Natural killer cell (primary cell): ENCODE measurements around the gene SPSB4. TPM values are rescaled to one million over a fixed set of nuclear protein-coding genes. Genes with fewer than 3 reads are reported as not detected.

ENCODE experiments used
- ATAC-seq, 3 donors: fragments of 150-1000 bp in 2 of 3; fragments of 200-7000 bp in 1 of 3; cut with Tn5 transposase; 1 replicate in 1 of 3; 2 replicates in 2 of 3; pipeline ENCODE4 v1.10.0; 2021; ENCODE audit warnings: mild to moderate bottlenecking in 2 of 3, moderate library complexity in 2 of 3
- DNase-seq, 2 donors: peaks; one replicate each; pipeline versions ENCODE4 v3.0.0 to v3.0.0-alpha.2; 2013 to 2021; ENCODE audit warnings: mixed read lengths in 1 of 2
- H3K27ac ChIP-seq: one replicate; pipeline ENCODE4 v1.5.1; 2013; ENCODE audit warnings: mild to moderate bottlenecking, low read length
- H3K27me3 ChIP-seq: one replicate; pipeline ENCODE4 v1.6.1; 2013; ENCODE audit warnings: low read length; ENCODE audit not compliant: control insufficient read depth, insufficient read depth
- H3K36me3 ChIP-seq: one replicate; pipeline ENCODE4 v1.6.1; 2013; ENCODE audit warnings: low read length; ENCODE audit not compliant: control insufficient read depth, insufficient read depth
- H3K4me1 ChIP-seq: one replicate; pipeline ENCODE4 v1.6.1; 2013; ENCODE audit warnings: low read length; ENCODE audit not compliant: control insufficient read depth, insufficient read depth
- H3K4me3 ChIP-seq: one replicate; pipeline ENCODE4 v1.5.1; 2013; ENCODE audit warnings: low read length
- H3K9me3 ChIP-seq: one replicate; pipeline ENCODE4 v1.6.1; 2013; ENCODE audit warnings: low read length; ENCODE audit not compliant: control insufficient read depth, insufficient read depth
- H3K27ac Mint-ChIP-seq, 2 donors: one replicate each; pipeline ENCODE4 v1.8.0; 2022; ENCODE audit warnings: mild to moderate bottlenecking in 2 of 2, mixed read lengths in 2 of 2, moderate library complexity in 1 of 2
- H3K27me3 Mint-ChIP-seq, 2 donors: one replicate each; pipeline ENCODE4 v1.8.0; 2022; ENCODE audit warnings: low read depth in 2 of 2, mixed read lengths in 2 of 2
- H3K36me3 Mint-ChIP-seq: one replicate; pipeline ENCODE4 v1.8.0; 2022; ENCODE audit warnings: mixed read lengths
- H3K4me1 Mint-ChIP-seq, 2 donors: one replicate each; pipeline ENCODE4 v1.8.0; 2022; ENCODE audit warnings: mixed read lengths in 2 of 2
- H3K4me3 Mint-ChIP-seq: one replicate; pipeline ENCODE4 v1.8.0; 2022; ENCODE audit warnings: mild to moderate bottlenecking, moderate library complexity, mixed read lengths
- H3K9me3 Mint-ChIP-seq, 2 donors: one replicate each; pipeline ENCODE4 v1.8.0; 2022; ENCODE audit warnings: mixed read lengths in 2 of 2
- CTCF ChIP-seq: fragments of 200-600 bp; IDR thresholded peaks from one replicate; pipeline ENCODE4 v1.8.0; 2022; ENCODE audit warnings: antibody characterized with exemption
- WGBS: methylation state at CpG from one replicate; pipeline ENCODE4 v1.1.7; 2013; ENCODE audit warnings: missing lambda C conversion rate; ENCODE audit not compliant: insufficient coverage; 5-methylcytosine and 5-hydroxymethylcytosine counted together
- intact Hi-C: fragments of 100-400 bp; cut with micrococcal nuclease; formaldehyde crosslinking; loops from one replicate; pipeline ENCODE4 v1.14.2; 2022
- total RNA-seq, 4 donors: library from RNA; stranded (reverse); fragments of 120-200 nt in 1 of 4; gene quantifications; one replicate each; pipeline versions ENCODE4 v1.2.3 to v1.2.4, GENCODE V29; 2013 to 2022

Gene SPSB4
- total RNA-seq, 3 donors from 2014 or later (not counting 1 experiment from before 2014, with no cell fraction given): not detected

- ATAC-seq: no peak
- H3K27ac Mint-ChIP-seq: no peak overlapping the region
- TF ChIP-seq CTCF: no peak
Measured at GRCh38 chr3:141071681-141072260, 20.6 kb downstream of the SPSB4 start.

GRCh38 chr3:141072950-141073349 lies 21.8 kb downstream of the SPSB4 start:
- Histone ChIP-seq H3K27ac (no peak overlapping the region), H3K36me3 (no peaks in the 10 kb centered on the region), H3K9me3 (no peaks in the 10 kb centered on the region), H3K4me3 (no peak overlapping the region), H3K4me1 (peaks cover 6% of the 10 kb centered on the region), H3K27me3 (no peaks in the 10 kb centered on the region)
- ATAC-seq: no peak
- intact Hi-C loops: no loop called here
- H3K9me3 Mint-ChIP-seq: no peaks in the 10 kb centered on the region
- H3K4me3 Mint-ChIP-seq: no peak overlapping the region
- no peaks in the 10 kb centered on the region for H3K27me3 Mint-ChIP-seq
- peaks cover 13 to 17% of the 10 kb centered on the region in 2 donors for H3K4me1 Mint-ChIP-seq
- 97% methylated on average over 4 of the region's 5 CpGs for WGBS
- no peak for DNase-seq
- H3K36me3 Mint-ChIP-seq: no peaks in the 10 kb centered on the region
- TF ChIP-seq CTCF: no peak
- H3K27ac Mint-ChIP-seq: no peak overlapping the region

More at GRCh38 chr3:141071681-141072260, 20.6 kb downstream of the SPSB4 start:
- Histone ChIP-seq H3K27ac (no peak overlapping the region), H3K9me3 (no peaks in the 10 kb centered on the region), H3K4me3 (no peak overlapping the region), H3K36me3 (no peaks in the 10 kb centered on the region), H3K4me1 (no peaks in the 10 kb centered on the region), H3K27me3 (no peaks in the 10 kb centered on the region)
- Mint-ChIP-seq H3K4me3 (no peak overlapping the region), H3K4me1 (peaks cover 4 to 8% of the 10 kb centered on the region in 2 donors), H3K36me3 (no peaks in the 10 kb centered on the region), H3K9me3 (no peaks in the 10 kb centered on the region), H3K27me3 (no peaks in the 10 kb centered on the region)
- WGBS: 91% methylated on average over 12 of the region's 12 CpGs
- intact Hi-C loops: no loop called here
- DNase-seq: no peak

- H3K4me3 ChIP-seq: no peak overlapping the region
- no peaks in the 10 kb centered on the region for H3K9me3 ChIP-seq
- no peaks in the 10 kb centered on the region for H3K27me3 ChIP-seq
- H3K27ac ChIP-seq: no peak overlapping the region
- DNase-seq (no peak), ATAC-seq (no peak)
- Mint-ChIP-seq H3K36me3 (no peaks in the 10 kb centered on the region), H3K4me3 (no peak overlapping the region), H3K27me3 (no peaks in the 10 kb centered on the region), H3K9me3 (no peaks in the 10 kb centered on the region), H3K4me1 (peaks cover 13 to 17% of the 10 kb centered on the region in 2 donors), H3K27ac (no peak overlapping the region)
- 83% methylated on average over 2 of the region's 2 CpGs for WGBS
- peaks cover 6% of the 10 kb centered on the region for H3K4me1 ChIP-seq
- TF ChIP-seq CTCF: no peak
- H3K36me3 ChIP-seq: no peaks in the 10 kb centered on the region
- intact Hi-C loops: no loop called here
Measured at GRCh38 chr3:141073580-141073979, 22.4 kb downstream of the SPSB4 start.

GRCh38 chr3:141074529-141074928 lies 23.4 kb downstream of the SPSB4 start:
- no peaks in the 10 kb centered on the region for H3K9me3 Mint-ChIP-seq
- H3K36me3 Mint-ChIP-seq: no peaks in the 10 kb centered on the region
- H3K27me3 Mint-ChIP-seq: no peaks in the 10 kb centered on the region
- DNase-seq (no peak), ATAC-seq (no peak)
- Histone ChIP-seq H3K27ac (no peak overlapping the region), H3K9me3 (no peaks in the 10 kb centered on the region), H3K36me3 (no peaks in the 10 kb centered on the region), H3K4me3 (no peak overlapping the region), H3K27me3 (no peaks in the 10 kb centered on the region), H3K4me1 (peaks cover 6% of the 10 kb centered on the region)
- WGBS: 91% methylated on average over 9 of the region's 9 CpGs
- H3K27ac Mint-ChIP-seq: no peak overlapping the region
- peaks cover 13 to 17% of the 10 kb centered on the region in 2 donors for H3K4me1 Mint-ChIP-seq
- H3K4me3 Mint-ChIP-seq: no peak overlapping the region
- intact Hi-C loops: no loop called here
- no peak for TF ChIP-seq CTCF
